Psoas muscle (tissue), 8 donors: ENCODE results near the gene IQGAP2. TPM values are rescaled to one million over a fixed set of nuclear protein-coding genes. Genes with fewer than 3 reads are reported as not detected.

ENCODE experiments used
- ATAC-seq, 4 donors: fragments of 200-7000 bp; cut with Tn5 transposase; one replicate each; pipeline ENCODE4 v1.9.1; 2020; ENCODE audit warnings: moderate library complexity in 3 of 4, mild to moderate bottlenecking in 2 of 4
- DNase-seq, 2 donors: peaks; one replicate each; pipeline ENCODE4 v3.0.0-alpha.2; 2020
- H3K27ac ChIP-seq: fragments of 200-600 bp; one replicate; pipeline ENCODE4 v1.8.0; 2022
- H3K27me3 ChIP-seq, 3 donors: fragments of 200-600 bp in 1 of 3; one replicate each; pipeline versions ENCODE4 v1.6.1 to v1.8.0; 2013 to 2022; ENCODE audit warnings: low read length in 2 of 3, mild to moderate bottlenecking in 2 of 3, moderate library complexity in 1 of 3; ENCODE audit not compliant: insufficient read depth in 3 of 3
- H3K36me3 ChIP-seq, 2 donors: fragments of 200-600 bp in 1 of 2; one replicate each; pipeline versions ENCODE4 v1.6.1 to v1.8.0; 2013 to 2022; ENCODE audit warnings: low read depth in 1 of 2, mild to moderate bottlenecking in 1 of 2, moderate library complexity in 1 of 2; ENCODE audit not compliant: insufficient read depth in 1 of 2
- H3K4me1 ChIP-seq: fragments of 200-600 bp; one replicate; pipeline ENCODE4 v1.8.0; 2022
- H3K4me3 ChIP-seq: fragments of 200-600 bp; one replicate; pipeline ENCODE4 v1.8.0; 2022; ENCODE audit warnings: mild to moderate bottlenecking
- H3K9me3 ChIP-seq: fragments of 200-600 bp; one replicate; pipeline ENCODE4 v1.8.0; 2022
- CTCF ChIP-seq: fragments of 200-600 bp; IDR thresholded peaks from one replicate; pipeline ENCODE4 v1.8.0; 2022; ENCODE audit warnings: antibody characterized with exemption
- WGBS, 3 donors: extraction: QIAGEN DNeasy Blood & Tissue Kit; methylation state at CpG; one replicate each; pipeline versions ENCODE4 v1.1.6 to v1.1.7; 2013; 5-methylcytosine and 5-hydroxymethylcytosine counted together
- intact Hi-C, 2 donors: fragments of 100-400 bp; cut with DNase I; formaldehyde crosslinking; loops; one replicate each; pipeline versions ENCODE4 v1.11.0 to v1.14.2; 2022
- polyA plus RNA-seq, 3 donors: library from polyadenylated mRNA; stranded (reverse); fragments of 200-250 nt; gene quantifications; one replicate each; pipeline ENCODE4 v1.2.3, GENCODE V29; 2013
- total RNA-seq, 4 donors: library from RNA; stranded (reverse); fragmentation: NEBNext Ultra II Directional in 2 of 4; extraction: Animal tissue kit (Norgen Biotek cat#: 25700) in 2 of 4; gene quantifications; one replicate each; pipeline versions ENCODE4 v1.2.1 to v1.2.4, GENCODE V29; 2021 to 2023
- donor health status: healthy with polysubstance abuse.
- donor health status: DM: no; HTN: no; CAD: no; lungs with moderate emphysema.
- donor health status: Bipolar disorder and iron deficiency.
- donor health status: healthy.
- donor health status: DM: yes; HTN: yes; CAD: no.
- donor health status: DM: no; HTN: no; CAD: no.
- donor health status: DM: no; HTN: no; CAD: no.
- donor health status: DM: yes; HTN: yes; CAD: no.

IQGAP2 gene
- total and polyA plus RNA-seq, 7 donors: 0.52 to 4.3 (median 1.4) TPM

- 20 to 30% (median 23%) methylated on average over 6 of the region's 6 CpGs for WGBS, 3 donors
- DNase-seq: no peak
- Histone ChIP-seq H3K4me1 (no peaks in the 10 kb centered on the region), H3K36me3 (no peaks in the 10 kb centered on the region), H3K4me3 (no peak overlapping the region), H3K27me3 (no peaks in the 10 kb centered on the region), H3K27ac (no peak overlapping the region), H3K9me3 (no peaks in the 10 kb centered on the region)
- intact Hi-C loops: no loop called here
- no peak for TF ChIP-seq CTCF
- ATAC-seq: peak in 1 of 4 donors; percentile 24
These were observed 118.2 kb downstream of the IQGAP2 start for GRCh38 chr5:76521240-76521758.

- H3K27me3 ChIP-seq: no peaks in the 10 kb centered on the region
- H3K9me3 ChIP-seq: no peaks in the 10 kb centered on the region
- WGBS, 3 donors: 87 to 93% (median 89%) methylated on average over 11 of the region's 11 CpGs
- no peak overlapping the region for H3K27ac ChIP-seq
- no peaks in the 10 kb centered on the region for H3K4me1 ChIP-seq
- no peak overlapping the region for H3K4me3 ChIP-seq
- DNase-seq (no peak), ATAC-seq (no peak)
- intact Hi-C loops: no loop called here
- no peaks in the 10 kb centered on the region for H3K36me3 ChIP-seq
- no peak for TF ChIP-seq CTCF
These were observed 119.2 kb downstream of the IQGAP2 start for GRCh38 chr5:76522103-76522935.

GRCh38 chr5:76524101-76524835, 121.2 kb downstream of the IQGAP2 start:
- H3K27me3 ChIP-seq: no peaks in the 10 kb centered on the region
- H3K27ac ChIP-seq: no peak overlapping the region
- H3K36me3 ChIP-seq: no peaks in the 10 kb centered on the region
- DNase-seq (no peak), ATAC-seq (no peak)
- no peak overlapping the region for H3K4me3 ChIP-seq
- intact Hi-C loops: no loop called here
- no peaks in the 10 kb centered on the region for H3K9me3 ChIP-seq
- H3K4me1 ChIP-seq: no peaks in the 10 kb centered on the region
- no peak for TF ChIP-seq CTCF
- 76 to 85% (median 80%) methylated on average over 3 of the region's 3 CpGs for whole genome bisulfite sequencing, 3 donors

- ATAC-seq (no peak), DNase-seq (no peak)
- intact Hi-C loops: no loop called here
- TF ChIP-seq CTCF: no peak
- H3K36me3 ChIP-seq: no peaks in the 10 kb centered on the region
- no peaks in the 10 kb centered on the region for H3K4me1 ChIP-seq
- WGBS, 3 donors: 25 to 35% (median 28%) methylated on average over 2 of the region's 2 CpGs
- no peaks in the 10 kb centered on the region for H3K27me3 ChIP-seq
- no peak overlapping the region for H3K4me3 ChIP-seq
- H3K27ac ChIP-seq: no peak overlapping the region
- H3K9me3 ChIP-seq: no peaks in the 10 kb centered on the region
These were observed 121.8 kb downstream of the IQGAP2 start for GRCh38 chr5:76524868-76525267.
